AG04450 (cell line): ENCODE data around the gene CDC42BPB. TPM values are rescaled to one million over a fixed set of nuclear protein-coding genes. Genes with fewer than 3 reads are reported as not detected.

Source experiments
- CTCF ChIA-PET: fragments of 300-600, 350-600 bp; formaldehyde crosslinking; extraction: SDS; loops from one replicate; lab custom pipeline; 2022; ENCODE audit warnings: antibody characterized with exemption, inconsistent platforms; lab: Charles Lee
- POLR2A ChIA-PET: fragments of 350-600 bp; formaldehyde crosslinking; extraction: SDS; loops from one replicate; lab custom pipeline; 2021; ENCODE audit warnings: antibody characterized with exemption, inconsistent platforms; lab: Yijun Ruan, JAX
- DNase-seq: peaks from one replicate; pipeline ENCODE4 v3.0.0-alpha.2; 2011; ENCODE audit warnings: low read depth, low spot score
- H3K27ac ChIP-seq: one replicate; pipeline ENCODE4 v1.5.1; 2012; ENCODE audit warnings: low read depth, low read length, control low read depth
- H3K27me3 ChIP-seq: one replicate; pipeline ENCODE4 v1.6.0; 2012; ENCODE audit warnings: low read length; ENCODE audit not compliant: control insufficient read depth, insufficient read depth
- H3K4me3 ChIP-seq: 2 replicates; pipeline ENCODE4 v1.5.1; 2011; ENCODE audit warnings: mild to moderate bottlenecking, low read depth, low read length, control low read depth
- H3K9me3 ChIP-seq: 2 replicates; pipeline ENCODE4 v1.5.1; 2012; ENCODE audit warnings: low read length; ENCODE audit not compliant: control insufficient read depth, insufficient read depth
- CTCF ChIP-seq: IDR thresholded peaks from 2 replicates; pipeline ENCODE4 v1.5.1; 2011; ENCODE audit warnings: low read depth, low read length, control low read depth, inconsistent platforms
- polyA plus RNA-seq: library from polyadenylated mRNA; depleted of rRNA; stranded (reverse); fragments of >200 nt; gene quantifications from 2 replicates; pipeline ENCODE4 v1.2.3, GENCODE V29; 2011

The CDC42BPB gene
- polyA plus RNA-seq, 1 experiment = 57.0 TPM

GRCh38 chr14:103078860-103079587 lies 21.7 kb upstream of the CDC42BPB start:
- DNase-seq = no peak
- H3K9me3 ChIP-seq = no peaks in the 10 kb centered on the region; the same call in 1 of the 2 replicates
- ChIA-PET POLR2A (interaction anchor here (0.7 kb wide), 1 partner anchor 213 kb away, joined by 10 read pairs; no protein-coding TSS in a partner anchor), CTCF (interaction anchor here (0.6 to 1.6 kb wide), 6 partner anchors 26 to 438 kb away, joined by 3 to 11 read pairs (median 5); no protein-coding TSS in a partner anchor)
- H3K27me3 ChIP-seq = peaks cover 8% of the 10 kb centered on the region
- TF ChIP-seq CTCF = no peak
- H3K27ac ChIP-seq = no peak overlapping the region
- H3K4me3 ChIP-seq = no peak overlapping the region

- TF ChIP-seq CTCF = peak; percentile 84
- POLR2A ChIA-PET = interaction anchor here (0.7 kb wide), 1 partner anchor 214 kb away, joined by 10 read pairs; no protein-coding TSS in a partner anchor
- Histone ChIP-seq H3K27ac (no peak overlapping the region), H3K4me3 (no peak overlapping the region), H3K27me3 (peaks cover 11% of the 10 kb centered on the region), H3K9me3 (no peaks in the 10 kb centered on the region; the same call in 1 of the 2 replicates)
- peak; percentile 48 for DNase-seq
- CTCF ChIA-PET = interaction anchor here (0.6 to 5.0 kb wide), 6 partner anchors 26 to 438 kb away, joined by 3 to 63 read pairs (median 5); no protein-coding TSS in a partner anchor
Observed at GRCh38 chr14:103078420-103078749, 21.0 kb upstream of the CDC42BPB start.

- ChIA-PET POLR2A (interaction anchor here (0.6 kb wide), 1 partner anchor 186 kb away, joined by 3 read pairs; no protein-coding TSS in a partner anchor), CTCF (interaction anchor here (0.6 to 5.0 kb wide), 16 partner anchors 16 to 259 kb away, joined by 3 to 63 read pairs (median 4); partner anchors contain the start of genes CDC42BPB and EIF5)
- DNase-seq = no peak
- H3K9me3 ChIP-seq = no peaks in the 10 kb centered on the region; the same call in 1 of the 2 replicates
- no peak overlapping the region for H3K4me3 ChIP-seq
- TF ChIP-seq CTCF = no peak
- peaks cover 7% of the 10 kb centered on the region for H3K27me3 ChIP-seq
- H3K27ac ChIP-seq = no peak overlapping the region
Observed at GRCh38 chr14:103074729-103075367, 17.5 kb upstream of the CDC42BPB start.

GRCh38 chr14:103073876-103074728 lies 16.8 kb upstream of the CDC42BPB start:
- Histone ChIP-seq H3K27ac (no peak overlapping the region), H3K27me3 (peaks cover 4% of the 10 kb centered on the region), H3K9me3 (no peaks in the 10 kb centered on the region; the same call in 1 of the 2 replicates), H3K4me3 (no peak overlapping the region)
- no peak for TF ChIP-seq CTCF
- ChIA-PET CTCF (interaction anchor here (0.6 to 5.0 kb wide), 14 partner anchors 15 to 249 kb away, joined by 3 to 63 read pairs (median 4); partner anchors contain the start of gene CDC42BPB), POLR2A (no interaction called here)
- DNase-seq = no peak
